ENCODE data around the gene BDKRB2.

BDKRB2 gene

GRCh38 chr14:96252999-96253539, 48.4 kb downstream of the BDKRB2 start:
- DNase-seq: no peak

DNA sequence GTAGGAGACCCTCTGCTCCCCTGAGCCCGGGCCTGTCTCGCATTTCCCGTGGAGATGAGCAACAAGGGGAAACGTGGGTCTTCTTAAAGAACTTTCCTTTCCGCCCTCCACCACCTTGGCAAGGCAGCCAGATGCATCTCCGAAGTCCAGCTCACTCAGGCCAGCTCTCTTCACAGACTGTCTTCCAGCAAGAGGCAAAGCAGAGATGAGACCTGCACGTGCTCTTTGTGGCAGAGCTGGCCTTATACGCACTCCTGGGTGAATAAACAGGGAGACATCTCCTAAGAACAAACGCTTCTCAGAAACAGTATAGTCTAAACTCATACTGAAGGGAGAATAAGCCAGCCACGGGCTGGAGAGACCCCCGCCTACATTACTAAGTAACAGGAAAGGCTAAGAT, 50.0 kb downstream of the BDKRB2 start:
- no peak for DNase-seq

More at GRCh38 chr14:96252999-96253539, 48.4 kb downstream of the BDKRB2 start:
- ATAC-seq: no peak

DNA sequence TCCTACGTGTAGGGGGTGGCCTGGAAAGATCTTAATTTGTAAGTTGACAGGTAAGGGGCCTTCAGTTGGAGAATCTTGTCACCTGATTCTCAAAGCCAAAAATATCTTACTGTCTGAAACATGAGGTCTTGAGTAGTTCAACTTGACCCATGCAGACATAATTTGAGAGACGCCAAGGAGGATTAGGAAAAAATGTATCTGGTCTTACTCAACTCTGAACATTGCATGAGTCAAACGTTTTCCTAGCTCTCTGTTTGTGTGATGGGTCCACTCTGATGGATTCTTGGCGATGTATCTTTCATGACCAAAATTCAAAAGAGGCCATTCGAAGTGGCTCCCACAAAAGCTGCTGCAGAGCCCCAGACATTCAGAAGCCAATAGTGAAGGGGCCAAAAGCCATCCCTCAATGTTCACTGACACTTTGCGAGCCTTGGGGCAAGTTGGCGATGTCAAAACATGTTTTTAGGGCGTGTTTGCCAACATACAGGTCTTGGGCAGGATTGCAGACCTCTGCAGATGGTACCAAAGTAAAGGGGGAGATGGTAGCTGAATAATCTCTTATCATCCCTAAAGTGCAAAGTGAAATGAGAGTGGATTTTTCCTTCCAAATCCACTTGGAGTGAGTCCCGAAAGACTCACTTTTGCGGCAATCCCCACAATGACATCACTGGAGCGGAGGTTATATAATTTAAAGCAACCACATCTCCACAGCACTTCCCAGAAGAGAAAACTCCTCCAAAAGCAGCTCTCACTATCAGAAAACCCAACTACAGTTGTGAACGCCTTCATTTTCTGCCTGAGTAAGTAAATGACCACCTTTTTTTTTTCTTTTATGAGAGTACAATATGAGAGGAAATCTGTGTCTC, 51.1 kb downstream of the BDKRB2 start, which contains the start of gene BDKRB1:
TSS of gene BDKRB1 (plus strand) at position 710 of the 866 bp plus-strand sequence. CDS start 7,473 bp downstream, outside the sequence.
- no peak for DNase-seq
- ATAC-seq: no peak

More for the DNA sequence above, 50.0 kb downstream of the BDKRB2 start:
- no peak for ATAC-seq

DNA sequence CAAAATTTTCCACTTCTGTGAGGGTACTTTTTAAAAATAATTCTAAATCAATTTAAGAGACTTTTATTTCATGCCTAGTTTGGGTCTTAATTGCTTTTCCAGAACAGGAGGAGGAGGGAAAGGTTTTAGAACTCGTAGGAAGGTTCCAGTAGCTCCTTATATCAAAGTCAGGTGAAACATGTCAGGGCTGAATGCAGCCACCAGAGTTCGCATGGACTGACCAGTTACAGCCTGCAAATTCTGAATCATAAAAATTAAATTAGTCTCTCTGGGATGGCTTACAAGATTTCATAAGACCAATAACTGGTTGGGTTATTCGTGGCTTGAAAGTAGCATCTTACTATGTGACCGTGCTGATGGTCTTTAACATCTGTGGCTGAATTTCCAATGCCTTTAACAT, 51.8 kb downstream of the BDKRB2 start:
- no peak for DNase-seq
- ATAC-seq: no peak

DNA sequence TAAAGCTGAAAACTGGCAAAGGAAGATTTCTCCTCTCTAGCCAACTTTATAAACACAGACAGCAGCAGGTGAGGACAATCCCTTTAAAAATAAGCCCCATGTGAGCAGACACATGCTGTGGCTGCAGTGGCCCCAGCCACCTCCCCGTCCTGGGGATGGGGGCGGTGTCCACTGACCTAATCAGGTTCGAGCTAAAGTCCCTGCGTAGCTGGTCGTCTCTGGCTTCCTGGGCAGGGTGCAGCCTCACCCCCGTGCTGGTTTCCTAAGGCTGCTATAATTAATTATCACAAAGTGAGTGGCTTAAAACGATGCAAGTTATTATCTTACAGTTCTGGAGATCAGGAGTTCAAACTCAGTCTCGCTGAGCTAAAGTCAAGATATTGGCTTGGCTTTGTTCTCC, 52.4 kb downstream of the BDKRB2 start:
- no peak for DNase-seq

DNA sequence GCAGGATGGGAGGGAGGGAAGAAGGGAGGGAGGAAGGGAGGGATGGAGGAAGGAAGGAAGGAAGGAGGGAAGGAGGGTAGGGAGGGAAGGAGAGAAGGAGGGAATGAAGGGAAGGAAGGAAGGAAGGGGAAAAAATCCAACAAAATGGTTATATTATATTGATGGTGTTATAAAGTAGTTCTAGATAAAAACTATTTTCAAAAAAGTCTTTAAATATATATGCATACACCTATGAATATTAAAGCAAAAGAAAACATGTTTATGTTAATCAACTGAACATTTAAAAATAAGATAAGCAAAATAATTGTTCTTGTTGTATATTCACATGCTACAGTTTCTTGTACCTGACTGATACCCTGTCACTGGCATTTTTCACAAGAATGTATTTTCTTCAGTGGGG, 53.3 kb downstream of the BDKRB2 start:
- ATAC-seq (no peak), DNase-seq (no peak)

More for the DNA sequence above, 52.4 kb downstream of the BDKRB2 start:
- no peak for ATAC-seq

DNA sequence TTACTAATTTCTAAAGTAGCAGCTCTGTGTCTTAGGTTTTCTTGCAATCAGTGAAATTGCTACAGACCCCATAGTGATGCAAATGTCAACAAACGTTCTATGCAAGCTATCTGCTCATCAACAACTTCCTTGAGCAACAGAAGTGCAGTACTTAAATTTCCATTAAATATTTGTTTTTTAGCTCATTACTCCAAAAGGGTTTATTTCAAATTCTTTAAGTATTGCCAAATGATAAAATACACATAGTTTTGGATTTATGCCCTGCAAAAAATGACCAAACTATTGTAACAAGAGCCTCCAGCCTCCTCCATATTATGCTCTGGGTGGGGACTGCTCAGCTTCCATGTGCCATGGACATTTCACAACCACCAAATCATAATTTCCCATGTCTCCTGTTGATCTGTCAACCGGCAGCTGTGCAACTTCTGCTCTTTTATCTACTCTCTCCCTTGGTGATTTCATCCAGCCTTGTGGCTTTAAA, 55.7 kb downstream of the BDKRB2 start:
- ATAC-seq (no peak), DNase-seq (no peak)

- ATAC-seq (no peak), DNase-seq (no peak)
Measured at GRCh38 chr14:96261053-96261452, 56.4 kb downstream of the BDKRB2 start.

- no peak for DNase-seq
- no peak for ATAC-seq
Measured at GRCh38 chr14:96261772-96262655, 57.4 kb downstream of the BDKRB2 start.

- no peak for DNase-seq
- ATAC-seq: no peak
Measured at GRCh38 chr14:96263347-96264199, 58.9 kb downstream of the BDKRB2 start.

GRCh38 chr14:96264200-96264553, 59.5 kb downstream of the BDKRB2 start:
- no peak for ATAC-seq
- DNase-seq: no peak

DNA sequence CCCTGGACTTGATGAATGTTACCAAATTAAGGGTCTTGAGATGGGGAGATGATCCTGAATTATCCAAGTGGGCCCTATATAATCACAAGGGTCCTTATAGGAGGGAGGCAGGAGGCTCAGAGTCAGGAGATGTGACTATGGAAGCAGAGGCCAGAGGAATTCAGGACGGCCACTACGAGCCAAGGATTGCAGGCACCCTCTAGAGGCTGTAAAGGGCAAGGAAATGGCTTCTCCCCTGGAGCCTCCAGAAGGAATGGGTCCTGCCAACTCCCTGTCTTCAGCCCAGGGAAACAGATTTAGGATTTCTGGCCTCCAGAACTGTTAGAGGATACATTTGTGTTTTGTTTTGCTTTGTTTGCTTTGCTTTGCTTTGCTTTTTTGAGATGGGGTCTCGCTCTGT, 60.2 kb downstream of the BDKRB2 start:
- ATAC-seq (no peak), DNase-seq (no peak)

- DNase-seq: no peak
- no peak for ATAC-seq
Measured at GRCh38 chr14:96265383-96266095, 60.9 kb downstream of the BDKRB2 start.

DNA sequence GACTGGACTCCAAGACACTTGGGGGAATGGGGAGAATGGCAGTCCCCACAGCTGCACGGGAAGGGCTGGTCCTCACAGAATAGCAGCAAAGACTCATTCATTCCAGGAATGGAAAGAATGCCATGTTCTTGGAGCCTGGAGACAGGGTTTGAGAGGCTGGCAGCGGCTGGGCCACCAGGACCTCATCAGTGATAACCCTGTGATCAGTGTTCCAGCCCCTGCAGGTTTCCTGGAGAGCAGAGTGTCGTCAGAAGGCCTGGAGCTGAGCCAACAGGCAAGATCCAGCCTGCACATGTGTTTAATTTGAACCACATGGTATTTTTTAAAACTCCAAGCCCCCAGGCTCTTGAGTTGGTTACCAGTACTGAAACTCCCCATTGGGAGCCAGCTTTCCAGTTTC, 62.7 kb downstream of the BDKRB2 start:
- no peak for ATAC-seq
- DNase-seq: no peak

DNA sequence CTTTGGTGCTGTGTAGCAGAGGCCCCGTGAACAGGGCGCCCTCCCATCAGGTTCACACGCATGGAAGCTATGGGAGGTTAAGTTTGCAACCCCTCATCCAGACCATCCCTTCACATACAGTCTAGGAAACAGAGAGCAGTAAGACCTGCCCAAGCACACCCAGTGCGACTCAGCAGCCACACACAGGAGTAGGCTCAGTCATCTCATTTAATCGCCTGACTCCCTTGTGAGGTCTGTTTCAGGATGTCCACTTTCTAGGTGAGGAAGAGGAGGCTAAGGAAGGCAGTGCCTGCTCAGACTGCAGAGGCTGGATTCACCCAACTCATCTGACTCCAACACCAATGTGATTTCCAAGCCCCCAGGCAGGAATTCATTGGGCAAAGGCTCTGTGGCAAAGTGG, 63.3 kb downstream of the BDKRB2 start:
- ATAC-seq (no peak), DNase-seq (no peak)

DNA sequence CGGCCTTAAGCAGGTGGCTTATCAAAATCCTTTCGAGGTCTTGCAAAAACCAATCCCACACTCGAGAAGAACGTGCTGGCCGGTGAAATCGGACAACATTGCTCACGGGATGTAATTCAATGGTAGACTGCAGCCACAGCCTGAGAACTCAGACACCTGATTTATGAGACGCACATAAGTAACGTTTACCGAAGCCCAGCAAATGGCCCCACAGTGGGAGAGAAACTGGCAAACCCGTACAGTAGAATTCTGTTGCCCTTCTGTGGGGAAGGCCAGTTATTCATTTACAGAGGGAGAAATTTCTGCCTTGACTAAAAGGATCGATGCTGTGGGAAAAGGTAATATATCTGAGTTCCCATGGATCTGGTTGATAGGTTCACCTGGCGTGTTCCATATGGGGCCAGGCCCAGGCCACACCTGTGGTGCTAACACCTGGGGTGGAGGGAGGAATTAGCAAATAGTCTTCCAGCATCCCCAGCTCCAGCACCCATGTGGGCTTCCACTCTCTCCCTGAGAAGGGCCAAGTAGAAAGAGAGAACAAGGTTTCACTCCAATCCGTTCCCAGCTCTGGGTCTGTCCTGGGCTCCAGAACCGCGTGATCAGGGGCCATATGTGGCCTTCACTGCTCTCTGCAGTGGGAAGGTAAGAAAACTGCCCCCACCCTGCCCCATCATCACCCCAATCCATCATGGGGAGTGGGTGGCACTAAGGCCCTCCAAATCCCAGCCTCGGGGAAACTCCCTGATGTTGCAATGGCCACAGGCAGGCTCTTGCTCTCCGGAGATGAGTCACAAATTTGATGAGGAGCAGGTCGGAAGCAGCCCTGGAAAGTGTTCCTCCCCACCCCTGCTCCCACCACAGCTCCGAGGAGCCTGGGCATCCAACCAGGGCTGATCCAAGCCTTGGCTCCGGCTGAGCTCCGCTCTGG, 64.1 kb downstream of the BDKRB2 start:
- ATAC-seq: no peak
- DNase-seq: no peak

- ATAC-seq (no peak), DNase-seq (no peak)
Measured at GRCh38 chr14:96269359-96269710, 64.7 kb downstream of the BDKRB2 start.

DNA sequence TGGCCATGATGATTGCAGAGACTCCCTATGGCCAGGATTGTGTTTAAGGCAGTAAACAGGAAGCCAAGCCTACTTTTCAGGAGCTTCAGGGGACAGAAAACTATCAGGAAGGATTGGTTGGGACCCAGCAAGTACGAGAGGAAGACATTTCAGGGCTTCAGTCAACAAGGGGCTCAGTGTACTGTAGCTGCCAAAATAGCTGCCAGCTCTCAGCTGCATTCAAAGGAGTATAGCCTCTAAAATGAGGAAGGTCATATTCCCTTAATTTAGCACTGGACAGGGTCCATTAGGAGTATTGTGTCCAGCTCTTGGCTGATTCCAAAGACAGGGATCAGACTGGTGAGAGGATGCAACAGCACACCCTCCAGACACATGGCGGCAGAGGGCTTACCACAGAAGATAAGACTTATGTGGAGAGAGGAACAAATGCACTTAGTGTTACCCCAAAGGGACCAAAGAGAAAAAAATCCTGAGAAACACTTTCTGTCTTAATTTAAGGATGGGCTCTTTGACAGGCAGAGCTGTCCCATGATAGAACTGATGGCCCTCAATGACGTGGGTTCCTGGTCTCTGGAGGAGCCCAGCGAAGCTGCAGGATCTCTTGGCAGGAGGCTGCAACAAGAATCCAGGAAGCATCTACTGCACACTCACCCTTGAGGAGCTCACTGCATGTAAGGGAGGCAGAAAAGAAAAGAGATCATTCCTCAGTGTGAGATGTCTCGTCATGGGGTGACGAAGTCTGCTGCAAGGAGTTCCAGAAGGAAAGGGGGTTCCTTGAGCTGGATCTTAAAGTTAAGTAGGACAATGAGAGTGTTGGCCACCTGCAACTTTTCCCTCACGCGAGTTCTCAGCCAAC, 66.2 kb downstream of the BDKRB2 start:
- DNase-seq (no peak), ATAC-seq (no peak)

GRCh38 chr14:96271421-96271762, 66.8 kb downstream of the BDKRB2 start:
- no peak for ATAC-seq
- no peak for DNase-seq
